ENCODE measurements around the gene PLOD3.

Gene PLOD3

GRCh38 chr7:101239191-101239950, 22.0 kb upstream of the PLOD3 start:
- no peak for DNase-seq

GRCh38 chr7:101238226-101239182, 21.1 kb upstream of the PLOD3 start:
- DNase-seq, result no peak

GRCh38 chr7:101237206-101238067, 20.1 kb upstream of the PLOD3 start, which contains the start of gene CLDN15:
Gene CLDN15 (minus strand): TSS chr7:101237802. CDS start chr7:101237581, 221 bp downstream.
- DNase-seq, result peak; percentile 78

GRCh38 chr7:101236292-101236835, 19.0 kb upstream of the PLOD3 start:
- no peak for DNase-seq

GRCh38 chr7:101235522-101235921, 18.1 kb upstream of the PLOD3 start:
- DNase-seq, result no peak

- DNase-seq, result no peak
Observed at GRCh38 chr7:101235050-101235449, 17.7 kb upstream of the PLOD3 start.

- no peak for DNase-seq
Observed at GRCh38 chr7:101234636-101235035, 17.3 kb upstream of the PLOD3 start.

- no peak for DNase-seq
Observed at GRCh38 chr7:101233907-101234547, 16.6 kb upstream of the PLOD3 start.

GRCh38 chr7:101232141-101232850, 14.9 kb upstream of the PLOD3 start:
- DNase-seq, result no peak

- no peak for DNase-seq
Observed at GRCh38 chr7:101231644-101232043, 14.3 kb upstream of the PLOD3 start.

GRCh38 chr7:101226721-101227120, 9.3 kb upstream of the PLOD3 start:
- no peak for DNase-seq

- no peak for DNase-seq
Observed at GRCh38 chr7:101225650-101226049, 8.3 kb upstream of the PLOD3 start.

GRCh38 chr7:101223528-101223927, 6.1 kb upstream of the PLOD3 start:
- DNase-seq, result no peak

- no peak for DNase-seq
Observed at GRCh38 chr7:101222275-101222830, 5.0 kb upstream of the PLOD3 start.

- DNase-seq, result no peak
Observed at GRCh38 chr7:101220295-101220694, 2.9 kb upstream of the PLOD3 start.

- DNase-seq, result no peak
Observed at GRCh38 chr7:101218236-101219125, 1.1 kb upstream of the PLOD3 start.

GRCh38 chr7:101216860-101217387, 457 bp downstream of the PLOD3 start:
- no peak for DNase-seq

- DNase-seq, result peak; percentile 21
Observed at GRCh38 chr7:101216001-101216859, 1.2 kb downstream of the PLOD3 start.

- DNase-seq, result no peak
Observed at GRCh38 chr7:101212014-101212413, 5.4 kb downstream of the PLOD3 start.

All from femur (tissue), 1 donor.